HCT116 (cell line): Measurements from ENCODE around the gene TUBA4B.

Experiments
- CBX3 ChIP-seq: IDR thresholded peaks from 2 replicates; pipeline ENCODE4 v1.6.1; 2012; ENCODE audit warnings: low read depth
- CEBPB ChIP-seq: IDR thresholded peaks from 2 replicates; pipeline ENCODE4 v1.6.1; 2012; ENCODE audit warnings: low read depth
- EGR1 ChIP-seq: IDR thresholded peaks from 2 replicates; pipeline ENCODE4 v1.6.1; 2012; ENCODE audit warnings: low read depth
- EZH2 ChIP-seq: fragments of 200-600 bp; sonication (generic); IDR thresholded peaks from 2 replicates; pipeline ENCODE4 v1.6.1; 2017; ENCODE audit warnings: antibody characterized with exemption, mixed run types
- EZH2phosphoT487 ChIP-seq: fragments of 200-600 bp; IDR thresholded peaks from 2 replicates; pipeline ENCODE4 v1.6.1; 2018; ENCODE audit warnings: antibody characterized with exemption, borderline replicate concordance
- JUND ChIP-seq: IDR thresholded peaks from 2 replicates; pipeline ENCODE4 v1.6.1; 2012
- POLR2A ChIP-seq: IDR thresholded peaks from 2 replicates; pipeline ENCODE4 v1.7.0; 2011; ENCODE audit warnings: borderline replicate concordance; ENCODE audit not compliant: insufficient read depth, insufficient read length; ENCODE audit errors: extremely low read depth
- POLR2AphosphoS5 ChIP-seq: IDR thresholded peaks from 2 replicates; pipeline ENCODE4 v1.6.1; 2011; ENCODE audit warnings: mild to moderate bottlenecking, low read depth, low read length, moderate library complexity
- RAD21 ChIP-seq: IDR thresholded peaks from 2 replicates; pipeline ENCODE4 v1.6.1; 2012; ENCODE audit warnings: low read depth, mild to moderate bottlenecking
- YY1 ChIP-seq: IDR thresholded peaks from 2 replicates; pipeline ENCODE4 v1.6.1; 2011; ENCODE audit warnings: low read length, low read depth, moderate library complexity, mild to moderate bottlenecking; ENCODE audit not compliant: insufficient replicate concordance; ENCODE audit errors: extremely low read depth
- ZFX ChIP-seq: fragments of 450-650 bp; IDR thresholded peaks from 2 replicates; pipeline ENCODE4 v1.6.1; 2017
- ZNF274 ChIP-seq: fragments of 200-500 bp; sonication (Bioruptor generic); IDR thresholded peaks from 2 replicates; pipeline ENCODE4 v1.6.1; 2014; ENCODE audit warnings: mild to moderate bottlenecking, low read depth, low read length, inconsistent platforms
- TF ChIP-seq, protein P1 (sequence below), 3 experiments: fragments of 200-600 bp in 1 of 3; sonication (generic) in 1 of 3; IDR thresholded peaks in 2 of 3; conservative IDR thresholded peaks in 1 of 3; 2 replicates each; pipeline ENCODE4 v1.5.1; 2012 to 2017; ENCODE audit warnings: low read depth in 2 of 3, low read length in 2 of 3, antibody characterized with exemption in 1 of 3, borderline replicate concordance in 1 of 3, control low read depth in 1 of 3, mild to moderate bottlenecking in 1 of 3, mixed read lengths in 1 of 3, mixed run types in 1 of 3, moderate library complexity in 1 of 3; ENCODE audit not compliant: insufficient read depth in 1 of 3

DNA sequence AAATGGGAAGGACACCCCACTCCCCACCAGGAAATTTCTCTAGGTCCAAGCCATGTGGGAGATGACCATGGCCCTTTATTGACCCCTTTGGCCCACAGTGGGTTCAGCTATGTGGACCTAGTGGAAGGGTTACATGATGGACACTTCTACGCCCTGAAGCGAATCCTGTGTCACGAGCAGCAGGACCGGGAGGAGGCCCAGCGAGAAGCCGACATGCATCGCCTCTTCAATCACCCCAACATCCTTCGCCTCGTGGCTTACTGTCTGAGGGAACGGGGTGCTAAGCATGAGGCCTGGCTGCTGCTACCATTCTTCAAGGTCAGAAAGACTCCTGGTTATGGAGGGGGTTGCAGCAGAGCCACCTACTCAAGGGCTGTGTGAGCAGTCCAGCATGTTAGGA is 6.5 kb upstream of the TUBA4B start:
- TF ChIP-seq CEBPB (no peak), RAD21 (no peak), POLR2A (no peak), EZH2 (no peak), CBX3 (no peak), POLR2AphosphoS5 (no peak), JUND (no peak), ZFX (no peak), EZH2phosphoT487 (no peak), EGR1 (no peak), YY1 (no peak), ZNF274 (no peak)
- TF ChIP-seq, protein P1, sequence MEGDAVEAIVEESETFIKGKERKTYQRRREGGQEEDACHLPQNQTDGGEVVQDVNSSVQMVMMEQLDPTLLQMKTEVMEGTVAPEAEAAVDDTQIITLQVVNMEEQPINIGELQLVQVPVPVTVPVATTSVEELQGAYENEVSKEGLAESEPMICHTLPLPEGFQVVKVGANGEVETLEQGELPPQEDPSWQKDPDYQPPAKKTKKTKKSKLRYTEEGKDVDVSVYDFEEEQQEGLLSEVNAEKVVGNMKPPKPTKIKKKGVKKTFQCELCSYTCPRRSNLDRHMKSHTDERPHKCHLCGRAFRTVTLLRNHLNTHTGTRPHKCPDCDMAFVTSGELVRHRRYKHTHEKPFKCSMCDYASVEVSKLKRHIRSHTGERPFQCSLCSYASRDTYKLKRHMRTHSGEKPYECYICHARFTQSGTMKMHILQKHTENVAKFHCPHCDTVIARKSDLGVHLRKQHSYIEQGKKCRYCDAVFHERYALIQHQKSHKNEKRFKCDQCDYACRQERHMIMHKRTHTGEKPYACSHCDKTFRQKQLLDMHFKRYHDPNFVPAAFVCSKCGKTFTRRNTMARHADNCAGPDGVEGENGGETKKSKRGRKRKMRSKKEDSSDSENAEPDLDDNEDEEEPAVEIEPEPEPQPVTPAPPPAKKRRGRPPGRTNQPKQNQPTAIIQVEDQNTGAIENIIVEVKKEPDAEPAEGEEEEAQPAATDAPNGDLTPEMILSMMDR (IDR thresholded peaks at IDR 0.05 in 2 of 3, conservative IDR thresholded peaks at IDR 0.05 in 1 of 3; ENCODE audit: borderline replicate concordance in 1 of 3, insufficient read depth in 1 of 3, low read depth in 2 of 3, low read length in 2 of 3), result no peak
